K562 (cell line): ENCODE measurements around the gene UGT1A3. TPM values are rescaled to one million over a fixed set of nuclear protein-coding genes. Genes with fewer than 3 reads are reported as not detected.
"Not testable (repeated sequence)": the region's sequence is repeated elsewhere in the genome, so short reads cannot be mapped to it uniquely, and the experiment has no call there.

ENCODE experiments used
- ATAC-seq: fragments of 200-7000 bp; cut with Tn5 transposase; 3 replicates; pipeline ENCODE4 v1.9.1; 2020; ENCODE audit warnings: moderate library complexity
- BruUV-seq: library from RNA; stranded (reverse); fragments of 400-500 nt; replicated peaks from 2 replicates; lab custom pipeline; 2021; lab: Mats Ljungman, UMichigan
- CTCF ChIA-PET: fragments of 300-600 bp; formaldehyde crosslinking; extraction: SDS; loops from one replicate; lab custom pipeline; 2021; ENCODE audit warnings: low intra/inter-chr PET ratio; lab: Yijun Ruan, JAX
- POLR2A ChIA-PET: fragments of 300-600, 350-650 bp; sonication (Branson Sonifier 250); formaldehyde crosslinking; extraction: SDS; loops from one replicate; lab custom pipeline; 2021; ENCODE audit warnings: antibody characterized with exemption, inconsistent platforms; lab: Yijun Ruan, JAX
- DNase-seq, 4 experiments: peaks; one replicate each; pipeline versions ENCODE4 v3.0.0 to v3.0.0-alpha.2; 2011 to 2018; ENCODE audit warnings: low spot score in 3 of 4, mixed read lengths in 3 of 4; ENCODE audit errors: extremely low read depth in 1 of 4
- FAIRE-seq: peaks from 2 replicates; lab custom pipeline; 2011; peaks lifted over from hg19 to GRCh38; lab: Jason Lieb, UNC
- H2AFZ ChIP-seq: 2 replicates; pipeline ENCODE4 v1.6.0; 2011; ENCODE audit warnings: low read depth, low read length, control low read depth, inconsistent platforms
- H3K27ac ChIP-seq: fragments of 200-600 bp; 3 replicates; pipeline ENCODE4 v1.8.0; 2011; ENCODE audit warnings: low read depth, mild to moderate bottlenecking, control low read depth, inconsistent platforms, low read length, moderate library complexity, mixed read lengths; ENCODE audit errors: extremely low read depth
- H3K27me3 ChIP-seq, 2 experiments: fragments of 300-600 bp in 1 of 2; 2 replicates in 1 of 2; 3 replicates in 1 of 2; pipeline versions ENCODE4 v1.6.0 to v1.8.0; 2011; ENCODE audit warnings: inconsistent platforms in 2 of 2, low read length in 2 of 2, mild to moderate bottlenecking in 1 of 2, mixed read lengths in 1 of 2, moderate library complexity in 1 of 2; ENCODE audit not compliant: control insufficient read depth in 2 of 2, insufficient read depth in 2 of 2
- H3K36me3 ChIP-seq: fragments of 300-600 bp; 3 replicates; pipeline ENCODE4 v1.8.0; 2011; ENCODE audit warnings: mild to moderate bottlenecking, low read length, inconsistent platforms; ENCODE audit not compliant: control insufficient read depth, insufficient read depth
- H3K4me1 ChIP-seq, 2 experiments: fragments of 200-600 bp in 1 of 2; replicated peaks in 1 of 2; 2 replicates in 1 of 2; 3 replicates in 1 of 2; pipeline versions ENCODE4 v1.5.1 to v1.8.0; 2011; ENCODE audit warnings: inconsistent platforms in 2 of 2, low read length in 2 of 2, mild to moderate bottlenecking in 1 of 2, mixed read lengths in 1 of 2, moderate library complexity in 1 of 2; ENCODE audit not compliant: control insufficient read depth in 2 of 2, insufficient read depth in 2 of 2
- H3K4me2 ChIP-seq: 2 replicates; pipeline ENCODE4 v1.6.1; 2011; ENCODE audit warnings: low read length, control low read depth, inconsistent platforms, mixed read lengths; ENCODE audit not compliant: insufficient read depth
- H3K4me3 ChIP-seq: fragments of 200-600 bp; sonication (generic), shearing (Covaris generic); 2 replicates; pipeline ENCODE4 v1.5.1; 2016; ENCODE audit warnings: control low read depth, inconsistent platforms
- H3K79me2 ChIP-seq: fragments of 200-600 bp; 3 replicates; pipeline ENCODE4 v1.8.0; 2011; ENCODE audit warnings: low read length, inconsistent platforms; ENCODE audit not compliant: control insufficient read depth, insufficient read depth
- H3K9ac ChIP-seq, 2 experiments: 2 replicates each; pipeline versions ENCODE4 v1.6.0 to v1.6.1; 2011; ENCODE audit warnings: low read depth in 2 of 2, low read length in 2 of 2, control low read depth in 1 of 2, inconsistent platforms in 1 of 2, mild to moderate bottlenecking in 1 of 2, mixed read lengths in 1 of 2; ENCODE audit not compliant: insufficient read depth in 1 of 2
- H3K9me1 ChIP-seq: one replicate; pipeline ENCODE4 v1.6.0; 2011; ENCODE audit warnings: inconsistent platforms, mild to moderate bottlenecking, low read length, moderate library complexity; ENCODE audit not compliant: control insufficient read depth, insufficient read depth
- H3K9me3 ChIP-seq: replicated peaks from 2 replicates; pipeline ENCODE4 v1.5.1; 2011; ENCODE audit warnings: low read depth, low read length, inconsistent platforms; ENCODE audit not compliant: control insufficient read depth, insufficient read depth
- H4K20me1 ChIP-seq: replicated peaks from 2 replicates; pipeline ENCODE4 v1.6.1; 2011; ENCODE audit warnings: low read length, inconsistent platforms, mixed read lengths; ENCODE audit not compliant: control insufficient read depth, insufficient read depth
- ATF7 ChIP-seq: fragments of 450-650 bp; IDR thresholded peaks from 2 replicates; pipeline ENCODE4 v1.7.1; 2014; ENCODE audit warnings: mild to moderate bottlenecking, moderate library complexity
- MXI1 ChIP-seq: IDR thresholded peaks from 2 replicates; pipeline ENCODE4 v1.6.1; 2011; ENCODE audit warnings: low read depth, mild to moderate bottlenecking, improper control_type of control experiment, low read length
- PRDM10 ChIP-seq: fragments of 450-650 bp; IDR thresholded peaks from 2 replicates; pipeline ENCODE4 v1.6.1; 2018; ENCODE audit not compliant: partially characterized antibody
- ZBTB49 ChIP-seq: sonication (generic); formaldehyde crosslinking; IDR thresholded peaks from 2 replicates; pipeline ENCODE4 v1.8.0; 2022; ENCODE audit warnings: missing genetic modification reagents, mild to moderate bottlenecking, borderline replicate concordance
- WGBS: fragments of 100-300 bp; shearing (Covaris generic); methylation state at CpG from one replicate; pipeline ENCODE4 v1.1.6; 2016; ENCODE audit warnings: low coverage, mixed read lengths; ENCODE audit not compliant: insufficient coverage; ENCODE audit errors: missing lambda C conversion rate; 5-methylcytosine and 5-hydroxymethylcytosine counted together
- in situ Hi-C: fragments of 300-500 bp; cut with MboI; formaldehyde crosslinking; loops from 4 replicates; pipeline ENCODE4 v1.15.0; 2018; ENCODE audit warnings: inconsistent platforms, mixed read lengths
- intact Hi-C: fragments of 100-400 bp; cut with micrococcal nuclease; formaldehyde crosslinking; loops from 2 replicates; pipeline ENCODE4 v1.14.2; 2022
- polyA plus RNA-seq, 8 experiments: library from polyadenylated mRNA; depleted of rRNA in 4 of 8; stranded (reverse) in 5 of 8; unstranded in 3 of 8; fragments of >200 nt; fragmentation: Nextera tagmentation in 2 of 8; fragmentation: Illumina TruSeq in 1 of 8; extraction: Ambion mirVana in 2 of 8; extraction: Trizol in 1 of 8; gene quantifications; 2 replicates each; pipeline versions ENCODE4 v1.2.1 to v1.2.3, GENCODE V29; 2011 to 2014; ENCODE audit warnings: inconsistent platforms in 1 of 8, missing spikeins in 1 of 8
- total RNA-seq, 7 experiments: library from RNA; depleted of rRNA in 6 of 7; stranded (reverse); fragments of >200 nt in 6 of 7; fragmentation: Illumina TruSeq in 2 of 7; extraction: Trizol in 2 of 7; gene quantifications; 2 replicates each; pipeline versions ENCODE4 v1.2.1 to v1.2.3, GENCODE V29; 2011 to 2021; ENCODE audit warnings: low replicate concordance in 1 of 7

UGT1A3 gene
- total and polyA plus RNA-seq, 9 of the 15 experiments (the other 6 are each of a cell fraction or from before 2014, with no cell fraction given): not detected

- TF ChIP-seq ZBTB49 (CRISPR knock-in tag) (no peak), MXI1 (no peak), ATF7 (no peak), PRDM10 (no peak)
Measured at GRCh38 chr2:233745073-233745755, 16.4 kb downstream of the UGT1A3 start (continued).

- POLR2A ChIA-PET, H3K9ac ChIP-seq, H3K9me1 ChIP-seq, FAIRE-seq, H3K4me1 ChIP-seq, H3K9me3 ChIP-seq, BruUV-seq, ATAC-seq, DNase-seq, H3K4me3 ChIP-seq, H3K27me3 ChIP-seq, intact Hi-C loops, in situ Hi-C loops, CTCF ChIA-PET, H4K20me1 ChIP-seq, H3K4me2 ChIP-seq, H3K79me2 ChIP-seq, H3K36me3 ChIP-seq, H2AFZ ChIP-seq, H3K27ac ChIP-seq: not testable (repeated sequence)
- 0% methylated on average over 2 of the region's 2 CpGs for WGBS
Measured at GRCh38 chr2:233745838-233746237, 17.0 kb downstream of the UGT1A3 start.
